GM18499 (cell line): ENCODE results near the gene F12.

ENCODE experiments used
- ATAC-seq: cut with Tn5 transposase; IDR thresholded peaks from one replicate; pipeline ENCODE4 v1.9.1; 2021; ENCODE audit warnings: moderate number of reproducible peaks; ENCODE audit not compliant: insufficient read depth, unreplicated experiment

F12 gene

DNA sequence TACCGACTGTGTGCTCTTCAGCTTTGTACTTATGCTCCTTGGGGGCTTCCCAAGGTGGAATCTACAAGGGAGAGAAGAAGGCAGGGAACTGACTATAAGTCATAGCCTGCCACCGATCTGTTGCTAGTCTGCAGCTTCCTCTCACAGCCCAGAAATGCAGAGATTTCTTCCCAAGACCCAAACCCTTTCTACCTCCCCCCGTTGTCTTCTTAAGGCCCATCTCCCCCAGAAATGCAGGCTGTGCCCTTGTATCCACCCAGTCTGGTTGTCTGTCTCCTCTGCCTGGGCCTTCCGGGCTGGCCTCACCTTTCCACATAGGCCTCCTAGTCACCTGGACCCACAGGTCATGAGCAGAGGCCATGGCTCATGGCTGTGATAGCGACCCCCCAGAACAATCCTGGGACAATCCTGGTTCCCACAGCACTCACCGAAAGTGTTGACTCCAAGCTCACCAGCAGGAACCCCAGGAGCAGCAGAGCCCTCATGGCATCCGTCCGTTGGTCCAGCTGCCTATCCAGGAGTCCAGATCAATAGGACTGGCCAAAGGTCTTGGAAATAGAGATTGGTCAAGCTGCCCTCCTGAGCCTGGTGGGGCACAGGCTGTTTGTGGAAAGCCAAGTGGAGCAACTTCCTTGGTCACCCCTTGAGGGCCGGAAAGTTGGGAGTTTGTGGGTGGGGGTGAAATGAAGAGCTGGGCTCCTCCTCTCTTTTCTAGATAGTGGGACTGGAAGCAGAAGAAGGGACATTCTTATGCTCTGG is at the start of gene F12:
Gene F12 (minus strand): TSS at position 522 of the 759 bp plus-strand sequence. CDS start 37 bp downstream, at position 485.
- no peak for ATAC-seq

- no peak for ATAC-seq
Observed at GRCh38 chr5:177458912-177459350, 49.6 kb upstream of the F12 start.

GRCh38 chr5:177457852-177458681 is 48.7 kb upstream of the F12 start:
- ATAC-seq, result no peak

DNA sequence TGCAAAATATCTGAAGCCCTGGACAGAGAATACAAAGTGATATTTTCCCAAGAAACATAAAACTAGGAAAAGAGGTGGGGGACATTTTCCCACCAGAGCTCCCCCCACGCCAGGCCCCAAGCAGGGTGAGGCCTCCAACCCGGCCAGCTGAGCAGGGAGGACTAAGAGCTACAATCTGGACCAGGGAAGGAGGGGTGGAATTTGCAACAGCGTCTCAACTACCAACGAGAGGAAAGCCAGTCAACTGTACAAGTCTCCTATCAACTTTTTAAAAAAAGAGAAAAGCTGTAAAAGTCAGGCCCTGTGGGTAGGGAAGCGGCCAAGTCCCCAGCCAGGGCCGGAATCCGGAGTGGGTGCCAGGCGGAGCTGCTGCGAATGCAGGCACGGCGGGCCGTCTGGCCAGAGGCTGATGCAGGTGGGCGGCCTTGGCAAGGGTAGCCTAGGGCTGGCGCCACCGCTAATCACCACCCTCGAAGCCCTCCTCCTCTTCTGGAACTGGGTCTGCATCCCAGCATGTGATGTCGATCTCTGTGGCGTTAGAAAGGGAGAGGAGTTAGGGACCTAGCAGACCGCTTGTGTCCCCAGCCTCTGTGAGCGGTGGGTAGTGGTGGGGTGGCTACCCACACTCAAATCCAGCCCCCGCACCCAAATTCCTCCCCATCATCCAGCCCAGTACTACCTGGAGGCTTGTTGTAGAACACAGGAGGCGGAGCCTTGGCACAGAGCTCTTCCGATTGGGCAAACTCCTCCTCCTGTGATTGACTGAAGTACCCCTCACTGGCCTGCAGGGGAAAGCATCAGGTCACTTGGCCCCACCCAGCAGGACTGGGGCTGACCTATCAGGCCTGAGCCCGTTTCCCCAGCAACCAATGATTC is 47.9 kb upstream of the F12 start:
- peak; percentile 53 for ATAC-seq

DNA sequence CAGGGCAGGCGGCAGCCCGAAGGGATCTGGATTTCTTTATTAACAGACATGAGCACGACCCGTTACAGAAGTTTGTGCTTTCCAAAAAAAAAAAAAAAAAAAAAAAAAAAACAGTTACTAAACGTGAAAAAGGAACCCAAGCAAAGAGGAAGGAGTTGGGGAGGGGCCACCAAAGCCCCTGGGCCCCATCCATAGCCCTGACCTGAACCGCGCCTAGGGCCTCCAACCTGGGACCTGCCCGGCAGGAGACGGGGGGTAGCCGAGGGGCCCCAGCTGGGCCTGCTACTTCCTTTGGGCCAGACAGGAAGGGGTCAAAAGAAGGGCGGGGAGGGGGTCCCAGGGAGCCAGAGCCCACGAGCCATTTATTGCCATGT is 47.2 kb upstream of the F12 start:
- ATAC-seq, result no peak

DNA sequence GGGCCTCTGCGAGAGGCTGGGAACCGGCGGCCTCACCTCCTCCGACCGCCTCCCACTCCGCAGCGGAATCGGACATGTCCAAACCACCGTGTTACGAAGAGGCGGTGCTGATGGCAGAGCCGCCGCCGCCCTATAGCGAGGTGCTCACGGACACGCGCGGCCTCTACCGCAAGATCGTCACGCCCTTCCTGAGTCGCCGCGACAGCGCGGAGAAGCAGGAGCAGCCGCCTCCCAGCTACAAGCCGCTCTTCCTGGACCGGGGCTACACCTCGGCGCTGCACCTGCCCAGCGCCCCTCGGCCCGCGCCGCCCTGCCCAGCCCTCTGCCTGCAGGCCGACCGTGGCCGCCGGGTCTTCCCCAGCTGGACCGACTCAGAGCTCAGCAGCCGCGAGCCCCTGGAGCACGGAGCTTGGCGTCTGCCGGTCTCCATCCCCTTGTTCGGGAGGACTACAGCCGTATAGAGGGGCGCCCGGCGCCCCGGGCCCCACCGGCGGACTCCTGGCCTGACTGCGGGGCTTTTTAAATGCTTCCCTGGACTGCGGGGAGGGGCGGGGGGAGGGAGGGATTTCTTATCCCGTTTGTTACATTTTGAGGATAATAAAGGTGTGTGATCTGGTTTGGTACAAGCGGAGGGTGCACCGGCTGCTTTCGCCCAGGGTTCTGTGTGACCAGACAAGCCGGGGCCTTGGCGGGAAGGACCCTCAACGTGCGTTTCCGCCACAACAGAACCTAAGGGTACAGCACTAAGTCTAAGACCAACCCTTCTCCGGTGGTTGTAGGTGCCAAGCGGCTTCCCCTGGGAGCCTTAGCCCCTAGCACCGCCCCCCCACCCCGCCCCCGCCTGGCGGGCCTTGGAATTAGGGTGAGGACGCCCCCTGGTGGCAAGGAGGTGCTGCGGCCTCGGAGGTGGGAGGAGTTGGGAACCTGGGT is 46.6 kb upstream of the F12 start:
- ATAC-seq, result no peak

- ATAC-seq, result no peak
Observed at GRCh38 chr5:177455036-177455660, 45.8 kb upstream of the F12 start.

DNA sequence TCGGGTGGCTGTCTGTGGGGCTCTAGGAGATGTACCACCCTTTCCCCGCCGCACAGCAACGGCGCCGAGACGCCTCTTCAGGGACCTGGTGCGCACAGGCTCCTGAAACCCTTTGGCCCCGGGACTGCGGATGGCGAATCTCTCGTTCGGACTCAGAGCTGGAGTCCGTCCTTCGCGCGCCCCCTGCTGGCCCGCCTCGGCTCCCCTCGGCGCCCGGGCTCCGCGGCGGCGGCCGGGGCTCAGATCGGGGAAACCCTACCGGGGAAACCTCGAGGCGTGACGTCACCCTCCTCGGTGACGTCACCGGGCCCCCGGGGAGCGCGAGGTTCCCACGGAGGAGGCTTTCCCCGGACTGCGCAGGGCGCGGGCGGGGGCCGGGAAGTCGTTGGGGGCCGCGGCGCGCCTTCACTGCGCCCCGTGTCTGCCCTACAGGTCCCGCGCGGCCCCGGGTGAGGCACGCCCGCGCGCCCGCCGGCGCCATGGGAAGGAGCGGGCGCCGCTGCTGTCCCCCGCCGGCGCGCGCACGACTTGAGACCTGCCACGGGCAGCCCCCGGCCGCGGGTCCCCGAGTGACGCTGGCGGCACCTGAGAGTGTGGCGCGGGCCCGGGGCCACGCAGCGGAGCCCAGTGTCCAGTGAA is 45.2 kb upstream of the F12 start:
- no peak for ATAC-seq

- no peak for ATAC-seq
Observed at GRCh38 chr5:177453852-177454396, 44.6 kb upstream of the F12 start.

- no peak for ATAC-seq
Observed at GRCh38 chr5:177452688-177453638, 43.6 kb upstream of the F12 start.

GRCh38 chr5:177450667-177451424 is 41.5 kb upstream of the F12 start:
- ATAC-seq, result no peak

GRCh38 chr5:177449140-177450061 is 40.0 kb upstream of the F12 start:
- ATAC-seq, result no peak

- no peak for ATAC-seq
Observed at GRCh38 chr5:177448244-177448950, 39.0 kb upstream of the F12 start.

DNA sequence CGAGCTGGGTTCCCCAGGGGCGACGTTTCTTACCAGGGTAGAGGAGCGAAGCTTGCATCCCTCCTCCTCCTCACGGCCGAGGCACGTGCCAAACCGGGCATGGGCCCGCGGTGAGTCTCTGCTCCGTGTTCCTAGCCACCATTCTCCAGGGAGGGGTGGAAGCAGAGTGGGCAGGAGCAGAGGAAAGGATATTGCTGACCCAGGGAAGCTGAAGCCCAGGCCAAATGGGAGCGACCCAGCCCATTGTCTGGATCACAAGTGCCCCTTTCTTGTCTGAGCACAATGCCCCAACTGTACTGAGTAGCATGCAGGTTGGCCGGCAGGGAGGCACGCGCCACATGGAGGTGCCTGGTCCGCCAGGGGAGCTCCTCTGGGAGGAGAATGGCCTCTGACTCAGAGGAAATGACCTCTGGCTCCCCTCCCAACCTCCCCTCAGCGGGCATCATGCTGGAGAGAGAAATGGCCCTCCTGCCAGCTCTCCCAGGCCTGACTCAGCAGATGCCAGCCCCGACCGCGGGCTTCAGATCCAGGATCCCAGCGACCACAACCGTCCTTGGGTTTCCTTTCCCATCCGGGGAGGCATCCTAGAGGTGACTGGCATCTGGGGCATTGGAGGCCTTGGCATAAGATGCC is 38.4 kb upstream of the F12 start:
- ATAC-seq, result no peak
